ENCODE data around the gene DDRGK1. TPM values are rescaled to one million over a fixed set of nuclear protein-coding genes. Genes with fewer than 3 reads are reported as not detected.
A peak's percentile ranks its signal among the peaks of the same experiment; 100 is the strongest.

DDRGK1 gene
- total RNA-seq, 1 experiment from 2014 or later: 72.0 TPM

DNA sequence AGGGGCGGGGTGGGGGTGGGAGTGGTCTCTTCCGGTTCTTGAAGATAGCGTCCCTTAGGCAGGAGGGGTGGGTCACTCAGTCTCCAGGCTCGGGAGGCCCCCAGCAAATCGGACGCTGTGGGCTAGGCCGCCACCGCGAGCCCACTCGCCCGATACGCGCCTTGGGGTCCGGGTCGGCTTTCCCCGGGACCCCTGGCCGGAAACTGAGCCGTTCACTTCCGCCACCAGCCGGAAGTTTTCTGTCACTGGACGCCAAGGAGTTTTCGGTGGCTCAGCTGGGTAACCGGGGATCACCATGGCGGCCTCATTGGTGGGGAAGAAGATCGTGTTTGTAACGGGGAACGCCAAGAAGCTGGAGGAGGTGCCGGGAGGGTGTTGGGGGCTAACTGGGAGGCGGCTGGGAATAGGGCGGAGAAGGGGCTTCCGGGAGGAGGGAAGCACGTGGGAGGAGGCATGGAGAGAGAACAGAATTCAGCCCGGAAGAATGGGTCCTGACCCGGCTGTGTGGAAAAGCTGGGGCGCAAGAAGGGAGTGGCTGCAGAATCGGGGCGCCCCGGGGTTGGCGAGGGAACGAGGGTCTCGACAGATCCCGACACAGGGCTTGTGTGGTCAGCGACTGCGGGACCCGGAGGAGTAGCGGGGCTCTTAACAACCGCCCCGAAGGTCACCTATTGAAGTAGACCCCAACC is 4.9 kb upstream of the DDRGK1 start, which contains the start of gene ITPA:
Gene ITPA (plus strand): TSS at position 242 of the 689 bp plus-strand sequence. CDS start 54 bp downstream, at position 296.
- Histone ChIP-seq H3K27ac (ENCODE audit: low read depth, low read length, poor library complexity, severe bottlenecking) (peak within 1 kb of the TSS; percentile 83), H3K4me3 (ENCODE audit: low read depth, low read length, poor library complexity, severe bottlenecking) (peak within 1 kb of the TSS; percentile 81), H3K9me3 (ENCODE audit: low read depth, low read length, poor library complexity, severe bottlenecking) (no peaks in the 10 kb centered on the region), H3K4me1 (ENCODE audit: insufficient read depth, low read length, poor library complexity, severe bottlenecking) (no peaks in the 10 kb centered on the region), H3K27me3 (replicated peaks; ENCODE audit: insufficient read depth, low read depth, low read length, poor library complexity) (no peaks in the 10 kb centered on the region), H3K36me3 (ENCODE audit: insufficient read depth, low read length, poor library complexity, severe bottlenecking) (peaks cover 8% of the 10 kb centered on the region)
- TF ChIP-seq, protein P1, sequence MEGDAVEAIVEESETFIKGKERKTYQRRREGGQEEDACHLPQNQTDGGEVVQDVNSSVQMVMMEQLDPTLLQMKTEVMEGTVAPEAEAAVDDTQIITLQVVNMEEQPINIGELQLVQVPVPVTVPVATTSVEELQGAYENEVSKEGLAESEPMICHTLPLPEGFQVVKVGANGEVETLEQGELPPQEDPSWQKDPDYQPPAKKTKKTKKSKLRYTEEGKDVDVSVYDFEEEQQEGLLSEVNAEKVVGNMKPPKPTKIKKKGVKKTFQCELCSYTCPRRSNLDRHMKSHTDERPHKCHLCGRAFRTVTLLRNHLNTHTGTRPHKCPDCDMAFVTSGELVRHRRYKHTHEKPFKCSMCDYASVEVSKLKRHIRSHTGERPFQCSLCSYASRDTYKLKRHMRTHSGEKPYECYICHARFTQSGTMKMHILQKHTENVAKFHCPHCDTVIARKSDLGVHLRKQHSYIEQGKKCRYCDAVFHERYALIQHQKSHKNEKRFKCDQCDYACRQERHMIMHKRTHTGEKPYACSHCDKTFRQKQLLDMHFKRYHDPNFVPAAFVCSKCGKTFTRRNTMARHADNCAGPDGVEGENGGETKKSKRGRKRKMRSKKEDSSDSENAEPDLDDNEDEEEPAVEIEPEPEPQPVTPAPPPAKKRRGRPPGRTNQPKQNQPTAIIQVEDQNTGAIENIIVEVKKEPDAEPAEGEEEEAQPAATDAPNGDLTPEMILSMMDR (conservative IDR thresholded peaks at IDR 0.05; ENCODE audit: low read depth, low read length): no peak
- TF ChIP-seq EZH2 (IDR thresholded peaks at IDR 0.05; ENCODE audit: borderline replicate concordance, low read depth, low read length, poor library complexity, severe bottlenecking): no peak
- BruUV-seq (replicated peaks): TSS peak; percentile 78
- ChIA-PET POLR2A (ENCODE audit: low non-redundant PET) (interaction anchor here (0.6 kb wide), 1 partner anchor 108 kb away, joined by 12 read pairs; no protein-coding TSS in a partner anchor), CTCF (interaction anchor here (0.6 kb wide), 2 partner anchors 37 to 467 kb away, joined by 3 to 7 read pairs; no protein-coding TSS in a partner anchor)
- intact Hi-C loops (cut with micrococcal nuclease; ENCODE audit: unreplicated experiment): no loop called here
- peak; percentile 71 for DNase-seq (ENCODE audit: low spot score)

DNA sequence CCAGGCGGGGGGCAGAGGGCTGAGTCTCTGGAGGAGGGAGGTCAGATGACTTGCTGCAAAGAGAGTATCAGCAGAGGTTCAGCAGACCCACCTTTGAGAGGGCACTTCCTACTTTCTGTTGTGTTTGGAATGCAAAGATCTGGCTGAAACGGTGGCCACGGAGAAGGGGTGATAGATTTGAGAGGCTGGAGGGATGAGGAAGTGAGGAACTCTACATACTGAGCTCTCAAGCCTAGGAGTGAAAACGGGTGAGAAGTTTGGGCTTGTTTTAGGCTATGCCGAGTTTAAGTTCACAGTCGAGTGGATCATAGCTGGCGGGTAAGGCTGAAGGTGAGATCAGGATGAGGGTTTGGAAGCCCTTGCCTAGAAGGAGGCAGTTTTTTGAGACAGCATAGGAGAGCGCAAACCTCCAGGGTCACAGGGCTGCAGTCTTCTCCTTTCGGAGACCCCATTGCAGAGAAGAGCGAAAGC is 4.3 kb upstream of the DDRGK1 start:
- DNase-seq (ENCODE audit: low spot score): no peak
- TSS peak; percentile 72 for BruUV-seq (replicated peaks)
- Histone ChIP-seq H3K4me3 (ENCODE audit: low read depth, low read length, poor library complexity, severe bottlenecking) (peak overlapping the region; percentile 81), H3K36me3 (ENCODE audit: insufficient read depth, low read length, poor library complexity, severe bottlenecking) (peaks cover 6% of the 10 kb centered on the region), H3K27ac (ENCODE audit: low read depth, low read length, poor library complexity, severe bottlenecking) (peak overlapping the region; percentile 83), H3K4me1 (ENCODE audit: insufficient read depth, low read length, poor library complexity, severe bottlenecking) (no peaks in the 10 kb centered on the region), H3K9me3 (ENCODE audit: low read depth, low read length, poor library complexity, severe bottlenecking) (no peaks in the 10 kb centered on the region), H3K27me3 (replicated peaks; ENCODE audit: insufficient read depth, low read depth, low read length, poor library complexity) (no peaks in the 10 kb centered on the region)
- TF ChIP-seq, protein P1 (conservative IDR thresholded peaks at IDR 0.05; ENCODE audit: low read depth, low read length): no peak
- no peak for TF ChIP-seq EZH2 (IDR thresholded peaks at IDR 0.05; ENCODE audit: borderline replicate concordance, low read depth, low read length, poor library complexity, severe bottlenecking)
- ChIA-PET CTCF (no interaction called here), POLR2A (ENCODE audit: low non-redundant PET) (no interaction called here)
- intact Hi-C loops (cut with micrococcal nuclease; ENCODE audit: unreplicated experiment): no loop called here

DNA sequence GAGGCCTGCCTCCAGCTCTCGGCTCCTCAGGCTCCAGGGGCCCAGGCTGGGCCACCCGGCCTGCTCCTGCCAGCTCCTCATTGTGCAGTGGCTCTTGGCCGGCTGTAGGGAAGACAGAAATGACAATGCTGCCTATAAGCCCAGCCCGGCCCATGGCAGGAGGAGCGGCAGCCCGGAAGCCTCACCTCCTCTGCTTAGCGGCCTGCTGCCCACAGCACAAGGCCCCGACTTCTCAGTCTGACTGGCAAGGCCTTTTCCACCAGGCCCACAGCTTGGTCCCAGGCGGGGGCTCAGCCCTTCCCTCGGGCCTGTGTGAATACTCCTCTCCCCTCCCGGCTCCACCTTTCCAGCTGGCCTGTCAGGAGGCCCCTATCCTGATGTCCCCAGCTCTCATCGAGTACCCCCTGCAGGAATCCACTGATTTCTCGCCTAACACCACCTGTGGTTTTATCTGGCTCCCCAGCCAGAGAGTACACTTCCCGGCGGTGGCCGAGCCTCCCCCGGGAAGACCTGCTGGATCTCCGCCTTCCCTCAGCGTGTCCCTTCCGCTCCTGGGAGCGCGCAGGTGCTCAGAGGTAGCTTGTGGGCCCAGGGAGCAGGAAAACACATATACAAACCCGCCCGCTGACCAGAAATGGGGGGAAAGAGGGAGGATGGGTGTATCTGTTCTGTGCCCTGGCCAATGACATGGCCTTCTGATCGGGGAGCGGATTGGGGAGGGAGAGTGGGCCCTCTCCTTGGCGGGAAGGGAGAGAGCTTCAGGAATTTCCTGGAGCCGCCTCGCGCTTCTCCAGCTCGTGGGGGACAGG is 963 bp downstream of the DDRGK1 start:
- POLR2A ChIA-PET (ENCODE audit: low non-redundant PET): no interaction called here
- Histone ChIP-seq H3K27ac (ENCODE audit: low read depth, low read length, poor library complexity, severe bottlenecking) (peak overlapping the region; percentile 87), H3K36me3 (ENCODE audit: insufficient read depth, low read length, poor library complexity, severe bottlenecking) (peaks cover 26% of the 10 kb centered on the region), H3K27me3 (replicated peaks; ENCODE audit: insufficient read depth, low read depth, low read length, poor library complexity) (no peaks in the 10 kb centered on the region), H3K4me3 (ENCODE audit: low read depth, low read length, poor library complexity, severe bottlenecking) (peak overlapping the region; percentile 71), H3K4me1 (ENCODE audit: insufficient read depth, low read length, poor library complexity, severe bottlenecking) (peaks cover 8% of the 10 kb centered on the region), H3K9me3 (ENCODE audit: low read depth, low read length, poor library complexity, severe bottlenecking) (no peaks in the 10 kb centered on the region)
- BruUV-seq (replicated peaks): no TSS peak
- DNase-seq (ENCODE audit: low spot score): peak; percentile 39
- CTCF ChIA-PET: interaction anchor here (0.6 kb wide), 1 partner anchor 150 kb away, joined by 7 read pairs; no protein-coding TSS in a partner anchor
- no peak for TF ChIP-seq EZH2 (IDR thresholded peaks at IDR 0.05; ENCODE audit: borderline replicate concordance, low read depth, low read length, poor library complexity, severe bottlenecking)
- TF ChIP-seq, protein P1 (conservative IDR thresholded peaks at IDR 0.05; ENCODE audit: low read depth, low read length): no peak
- intact Hi-C loops (cut with micrococcal nuclease; ENCODE audit: unreplicated experiment): no loop called here
